Ishikawa (cell line): ENCODE data around the gene TRIM59.

ENCODE experiments used
- CEBPB ChIP-seq: IDR thresholded peaks from 2 replicates; pipeline ENCODE4 v1.6.1; 2012
- CREB1 ChIP-seq: IDR thresholded peaks from 2 replicates; pipeline ENCODE4 v1.6.1; 2012; ENCODE audit warnings: low read depth
- EGR1 ChIP-seq: IDR thresholded peaks from 2 replicates; pipeline ENCODE4 v1.6.1; 2012
- EP300 ChIP-seq: IDR thresholded peaks from 2 replicates; pipeline ENCODE4 v1.6.1; 2012; ENCODE audit warnings: borderline replicate concordance
- FOXM1 ChIP-seq: IDR thresholded peaks from 2 replicates; pipeline ENCODE4 v1.6.1; 2012; ENCODE audit warnings: low read depth, borderline replicate concordance
- MAX ChIP-seq: IDR thresholded peaks from 2 replicates; pipeline ENCODE4 v1.6.1; 2012
- NFIC ChIP-seq: IDR thresholded peaks from 2 replicates; pipeline ENCODE4 v1.6.1; 2012
- RAD21 ChIP-seq: IDR thresholded peaks from 2 replicates; pipeline ENCODE4 v1.6.1; 2012; ENCODE audit warnings: low read depth
- REST ChIP-seq: IDR thresholded peaks from 2 replicates; pipeline ENCODE4 v1.6.1; 2012; ENCODE audit warnings: low read depth, mild to moderate bottlenecking
- TAF1 ChIP-seq: IDR thresholded peaks from 2 replicates; pipeline ENCODE4 v1.6.1; 2012; ENCODE audit warnings: low read depth, mild to moderate bottlenecking
- TCF12 ChIP-seq: IDR thresholded peaks from 2 replicates; pipeline ENCODE4 v1.6.1; 2012; ENCODE audit warnings: low read depth
- TEAD4 ChIP-seq: IDR thresholded peaks from 2 replicates; pipeline ENCODE4 v1.6.1; 2012
- YY1 ChIP-seq: IDR thresholded peaks from 2 replicates; pipeline ENCODE4 v1.6.1; 2012; ENCODE audit warnings: low read depth
- ZBTB7A ChIP-seq: IDR thresholded peaks from 2 replicates; pipeline ENCODE4 v1.6.1; 2012; ENCODE audit warnings: low read depth
- TF ChIP-seq, protein P1 (sequence below): IDR thresholded peaks from 2 replicates; pipeline ENCODE4 v1.6.1; 2012

TRIM59 gene

GRCh38 chr3:160473221-160473620 is 23.6 kb upstream of the TRIM59 start:
- TF ChIP-seq RAD21 (no peak), REST (no peak), TCF12 (no peak), EGR1 (no peak), CEBPB (no peak), ZBTB7A (no peak), MAX (no peak), EP300 (no peak), YY1 (no peak), FOXM1 (no peak), NFIC (no peak), TAF1 (no peak), TEAD4 (no peak), CREB1 (no peak)
- TF ChIP-seq, protein P1, sequence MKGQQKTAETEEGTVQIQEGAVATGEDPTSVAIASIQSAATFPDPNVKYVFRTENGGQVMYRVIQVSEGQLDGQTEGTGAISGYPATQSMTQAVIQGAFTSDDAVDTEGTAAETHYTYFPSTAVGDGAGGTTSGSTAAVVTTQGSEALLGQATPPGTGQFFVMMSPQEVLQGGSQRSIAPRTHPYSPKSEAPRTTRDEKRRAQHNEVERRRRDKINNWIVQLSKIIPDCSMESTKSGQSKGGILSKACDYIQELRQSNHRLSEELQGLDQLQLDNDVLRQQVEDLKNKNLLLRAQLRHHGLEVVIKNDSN: no peak

- TF ChIP-seq TEAD4 (no peak), FOXM1 (no peak), CEBPB (no peak), TAF1 (no peak), YY1 (no peak), EP300 (no peak), RAD21 (no peak)
These were observed 22.8 kb upstream of the TRIM59 start for GRCh38 chr3:160472344-160472743.

DNA sequence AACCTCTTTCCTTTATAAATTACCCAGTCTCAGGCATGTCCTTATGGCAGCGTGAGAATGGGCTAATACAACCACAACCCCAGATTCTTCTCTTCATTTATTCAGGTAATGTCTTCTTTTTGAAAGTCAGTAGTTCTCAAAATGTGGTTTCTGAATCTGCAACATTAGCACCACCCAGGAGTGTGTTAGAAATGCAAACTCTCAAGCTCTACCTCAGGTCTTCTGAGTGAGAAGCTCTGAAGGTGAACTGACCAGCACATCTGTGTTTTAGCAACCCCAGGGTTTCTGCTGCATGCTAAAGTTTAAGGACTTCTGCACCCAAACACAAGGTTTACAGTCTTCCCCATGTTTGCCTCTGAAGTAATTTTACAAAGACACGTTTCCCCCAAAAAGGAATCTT is 22.3 kb upstream of the TRIM59 start:
- no peak for TF ChIP-seq TCF12
- TF ChIP-seq FOXM1: no peak
- no peak for TF ChIP-seq ZBTB7A
- no peak for TF ChIP-seq TAF1
- TF ChIP-seq MAX: no peak
- no peak for TF ChIP-seq CREB1
- TF ChIP-seq RAD21: no peak

DNA sequence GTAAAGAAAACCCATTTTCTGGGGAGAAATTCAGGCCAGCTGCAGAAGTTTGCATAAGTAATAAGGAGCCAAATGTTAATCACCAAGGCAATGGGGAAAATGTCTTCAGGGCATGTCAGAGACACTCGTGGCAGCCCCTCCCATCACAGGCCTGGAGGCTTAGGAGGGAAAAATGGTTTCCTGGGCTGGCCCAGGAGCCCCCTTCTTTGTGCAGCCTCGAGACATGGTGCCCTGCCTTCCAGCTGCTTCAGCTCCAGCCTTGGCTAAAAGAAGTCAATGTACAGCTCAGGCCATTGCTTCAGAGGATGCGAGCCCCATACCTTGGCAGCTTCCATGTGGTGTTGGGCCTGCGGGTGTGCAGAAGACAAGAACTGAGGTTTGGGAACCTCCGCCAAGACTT is 20.6 kb upstream of the TRIM59 start:
- TF ChIP-seq TCF12: no peak

GRCh38 chr3:160464971-160465370 is 15.4 kb upstream of the TRIM59 start:
- TF ChIP-seq TEAD4 (no peak), MAX (no peak), FOXM1 (no peak)

- TF ChIP-seq MAX: no peak
- TF ChIP-seq EGR1: no peak
- TF ChIP-seq TCF12: no peak
- TF ChIP-seq, protein P1: no peak
- no peak for TF ChIP-seq EP300
- no peak for TF ChIP-seq CEBPB
- TF ChIP-seq TAF1: no peak
These were observed 14.7 kb upstream of the TRIM59 start for GRCh38 chr3:160464321-160464720.

GRCh38 chr3:160460033-160460432 is 10.4 kb upstream of the TRIM59 start:
- no peak for TF ChIP-seq EGR1
- TF ChIP-seq CEBPB: no peak
- TF ChIP-seq REST: no peak
- no peak for TF ChIP-seq FOXM1
- no peak for TF ChIP-seq TCF12
- no peak for TF ChIP-seq ZBTB7A
- TF ChIP-seq RAD21: no peak
- TF ChIP-seq NFIC: no peak
- TF ChIP-seq EP300: no peak
- no peak for TF ChIP-seq YY1
- TF ChIP-seq TEAD4: no peak
